Trophoblast cell (in vitro differentiated cells and primary cell): ENCODE measurements around the gene SFI1.
A peak's percentile ranks its signal among the peaks of the same experiment; 100 is the strongest.
"Not testable (repeated sequence)": the region's sequence is repeated elsewhere in the genome, so short reads cannot be mapped to it uniquely, and the experiment has no call there.

Experiments
- DNase-seq, 2 donors: peaks; one replicate each; pipeline ENCODE4 v3.0.0-alpha.2; 2016
- H2AFZ ChIP-seq: 2 replicates; pipeline ENCODE4 v1.6.1; 2013; ENCODE audit warnings: low read length, moderate library complexity, mild to moderate bottlenecking; ENCODE audit not compliant: insufficient read depth, poor library complexity
- H2AK5ac ChIP-seq: 2 replicates; pipeline ENCODE4 v1.6.1; 2013; ENCODE audit warnings: mild to moderate bottlenecking, low read length
- H2BK120ac ChIP-seq: 2 replicates; pipeline ENCODE4 v1.6.1; 2013; ENCODE audit warnings: low read length, mild to moderate bottlenecking, moderate library complexity; ENCODE audit not compliant: insufficient read depth, poor library complexity
- H2BK12ac ChIP-seq: 2 replicates; pipeline ENCODE4 v1.6.1; 2013; ENCODE audit warnings: mild to moderate bottlenecking, low read length, moderate library complexity
- H2BK5ac ChIP-seq: 2 replicates; pipeline ENCODE4 v1.6.1; 2013; ENCODE audit warnings: low read length, low read depth, moderate library complexity, mild to moderate bottlenecking; ENCODE audit not compliant: poor library complexity
- H3K14ac ChIP-seq: 2 replicates; pipeline ENCODE4 v1.6.1; 2013; ENCODE audit warnings: mild to moderate bottlenecking, low read length
- H3K18ac ChIP-seq: 2 replicates; pipeline ENCODE4 v1.6.1; 2013; ENCODE audit warnings: mild to moderate bottlenecking, low read length
- H3K23ac ChIP-seq: 2 replicates; pipeline ENCODE4 v1.6.1; 2013; ENCODE audit warnings: low read length
- H3K27ac ChIP-seq: 2 replicates; pipeline ENCODE4 v1.5.1; 2013; ENCODE audit warnings: low read depth, mild to moderate bottlenecking, inconsistent platforms, low read length, moderate library complexity
- H3K27me3 ChIP-seq: 2 replicates; pipeline ENCODE4 v1.6.1; 2013; ENCODE audit warnings: inconsistent platforms, mild to moderate bottlenecking, low read length, moderate library complexity; ENCODE audit not compliant: insufficient read depth
- H3K36me3 ChIP-seq, 2 experiments: 1 replicate in 1 of 2; 2 replicates in 1 of 2; pipeline ENCODE4 v1.6.1; 2013; ENCODE audit warnings: low read length in 2 of 2, mild to moderate bottlenecking in 2 of 2, moderate library complexity in 1 of 2; ENCODE audit not compliant: insufficient read depth in 2 of 2, control insufficient read depth in 1 of 2
- H3K4ac ChIP-seq: 2 replicates; pipeline ENCODE4 v1.6.1; 2013; ENCODE audit warnings: low read depth, mild to moderate bottlenecking, low read length, moderate library complexity
- H3K4me1 ChIP-seq, 2 experiments: 1 replicate in 1 of 2; 2 replicates in 1 of 2; pipeline ENCODE4 v1.6.1; 2013; ENCODE audit warnings: low read length in 2 of 2, mild to moderate bottlenecking in 2 of 2, moderate library complexity in 1 of 2; ENCODE audit not compliant: insufficient read depth in 2 of 2, control insufficient read depth in 1 of 2
- H3K4me2 ChIP-seq: 2 replicates; pipeline ENCODE4 v1.6.1; 2013; ENCODE audit warnings: inconsistent platforms, mild to moderate bottlenecking, low read length, moderate library complexity
- H3K4me3 ChIP-seq: 2 replicates; pipeline ENCODE4 v1.5.1; 2013; ENCODE audit warnings: mild to moderate bottlenecking, low read depth, low read length, inconsistent platforms
- H3K79me1 ChIP-seq: one replicate; pipeline ENCODE4 v1.6.1; 2013; ENCODE audit warnings: low read length
- H3K79me2 ChIP-seq: 2 replicates; pipeline ENCODE4 v1.6.1; 2013; ENCODE audit warnings: low read length, mild to moderate bottlenecking; ENCODE audit not compliant: control insufficient read depth, insufficient read depth, poor library complexity
- H3K9ac ChIP-seq: 2 replicates; pipeline ENCODE4 v1.6.1; 2013; ENCODE audit warnings: mild to moderate bottlenecking, low read length
- H3K9me3 ChIP-seq: 2 replicates; pipeline ENCODE4 v1.6.1; 2013; ENCODE audit warnings: low read depth, mild to moderate bottlenecking, control low read depth, inconsistent platforms, low read length; ENCODE audit not compliant: insufficient read depth
- H4K12ac ChIP-seq: 2 replicates; pipeline ENCODE4 v1.6.1; 2013; ENCODE audit warnings: low read depth, mild to moderate bottlenecking, low read length, moderate library complexity
- H4K8ac ChIP-seq: 2 replicates; pipeline ENCODE4 v1.6.1; 2013; ENCODE audit warnings: low read depth, mild to moderate bottlenecking, low read length, moderate library complexity
- H4K91ac ChIP-seq: one replicate; pipeline ENCODE4 v1.6.1; 2013; ENCODE audit warnings: low read depth, mild to moderate bottlenecking, low read length, moderate library complexity
- WGBS: extraction: QIAGEN DNeasy Blood & Tissue Kit; methylation state at CpG from one replicate; pipeline ENCODE4 v1.1.7; 2013; ENCODE audit warnings: missing lambda C conversion rate; ENCODE audit not compliant: insufficient read length, insufficient coverage; ENCODE audit errors: extremely low coverage; 5-methylcytosine and 5-hydroxymethylcytosine counted together

The SFI1 gene

DNA sequence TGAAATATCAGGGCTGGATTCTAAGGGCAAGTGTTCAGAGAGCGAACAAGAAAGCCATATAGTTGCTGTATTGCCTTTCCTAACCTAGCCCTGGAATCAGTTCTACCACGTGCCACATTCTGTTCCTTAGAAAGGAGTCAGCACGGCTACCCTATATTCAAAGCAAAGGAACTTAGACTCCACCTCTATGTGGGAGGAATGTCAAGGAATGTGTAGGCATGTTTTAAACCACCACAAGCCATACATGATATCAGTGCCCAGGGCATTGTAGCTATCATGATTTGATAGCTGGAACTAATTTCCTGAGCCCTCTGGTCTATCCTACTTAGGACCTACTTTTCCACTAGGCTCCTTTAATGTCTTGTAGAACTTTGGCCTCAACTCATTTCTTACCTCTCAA, 4.2 kb upstream of the SFI1 start:
- Histone ChIP-seq H2AK5ac (no peak overlapping the region), H3K9me3 (no peaks in the 10 kb centered on the region), H3K27me3 (no peaks in the 10 kb centered on the region), H3K4me3 (no peak overlapping the region), H4K8ac (no peak overlapping the region), H3K27ac (no peak overlapping the region), H4K12ac (no peak overlapping the region), H3K36me3 (peaks cover 4 to 5% of the 10 kb centered on the region in 2 experiments), H4K91ac (no peak overlapping the region), H2AFZ (no peak overlapping the region), H3K79me1 (peaks cover 14% of the 10 kb centered on the region), H3K4me2 (no peak overlapping the region), H3K18ac (no peak overlapping the region), H3K79me2 (peaks cover 10% of the 10 kb centered on the region), H2BK12ac (no peak overlapping the region), H2BK5ac (no peak overlapping the region), H3K14ac (no peak overlapping the region), H2BK120ac (no peak overlapping the region), H3K23ac (no peak overlapping the region), H3K4ac (no peak overlapping the region), H3K4me1 (peaks cover 3 to 8% of the 10 kb centered on the region in 2 experiments), H3K9ac (no peak overlapping the region)
- no CpG with 5 or more reads among the region's 3 CpGs for WGBS
- peak; percentile 39 to 75 for DNase-seq

DNA sequence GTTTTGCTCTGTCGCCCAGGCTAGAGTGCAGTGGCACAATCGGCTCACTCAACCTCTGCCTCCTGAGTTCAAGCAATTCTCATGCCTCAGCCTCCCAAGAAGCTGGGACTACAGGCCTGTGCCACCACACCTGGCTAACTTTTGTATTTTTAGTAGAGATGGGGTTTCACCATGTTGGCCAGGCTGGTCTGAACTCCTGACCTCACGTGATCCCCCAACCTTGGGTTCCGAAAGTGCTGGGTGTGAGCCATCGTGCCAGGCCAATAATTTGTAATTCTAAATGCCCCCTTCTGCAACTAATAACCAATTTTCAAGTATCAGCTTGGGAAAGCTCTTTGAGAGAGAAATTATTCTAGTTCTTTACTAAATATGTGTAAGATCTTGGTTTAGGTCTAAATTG, 3.0 kb upstream of the SFI1 start:
- H2AK5ac ChIP-seq, H2BK120ac ChIP-seq, H4K8ac ChIP-seq, H3K18ac ChIP-seq, H3K4me1 ChIP-seq, H4K12ac ChIP-seq, H3K27me3 ChIP-seq, H2BK5ac ChIP-seq, H3K4me3 ChIP-seq, H3K9me3 ChIP-seq, DNase-seq, H3K36me3 ChIP-seq, H3K14ac ChIP-seq, H4K91ac ChIP-seq, H3K4me2 ChIP-seq, H2BK12ac ChIP-seq, H3K9ac ChIP-seq, H3K27ac ChIP-seq, H3K4ac ChIP-seq, H3K23ac ChIP-seq, H2AFZ ChIP-seq: not testable (repeated sequence)
- no CpG with 5 or more reads among the region's 5 CpGs for WGBS
- Histone ChIP-seq H3K79me2 (peaks cover 10% of the 10 kb centered on the region), H3K79me1 (peaks cover 14% of the 10 kb centered on the region)

- no CpG with 5 or more reads among the region's 15 CpGs for WGBS
- Histone ChIP-seq H3K9me3 (no peaks in the 10 kb centered on the region), H3K4me1 (peaks cover 3 to 6% of the 10 kb centered on the region in 2 experiments), H3K27me3 (no peaks in the 10 kb centered on the region), H4K91ac (no peak overlapping the region), H3K18ac (no peak overlapping the region), H3K79me1 (peaks cover 2% of the 10 kb centered on the region), H2AK5ac (no peak overlapping the region), H3K23ac (no peak overlapping the region), H3K9ac (no peak overlapping the region), H2BK5ac (no peak overlapping the region), H2BK120ac (no peak overlapping the region), H3K14ac (no peak overlapping the region), H4K12ac (no peak overlapping the region), H3K4me3 (no peak overlapping the region), H4K8ac (no peak overlapping the region), H3K79me2 (no peaks in the 10 kb centered on the region), H2AFZ (no peak overlapping the region), H3K4ac (no peak overlapping the region), H3K27ac (no peak overlapping the region), H3K36me3 (no peaks in the 10 kb centered on the region), H3K4me2 (no peak overlapping the region), H2BK12ac (no peak overlapping the region)
- DNase-seq: no peak
Observed at GRCh38 chr22:31495343-31495742, 993 bp upstream of the SFI1 start.

DNA sequence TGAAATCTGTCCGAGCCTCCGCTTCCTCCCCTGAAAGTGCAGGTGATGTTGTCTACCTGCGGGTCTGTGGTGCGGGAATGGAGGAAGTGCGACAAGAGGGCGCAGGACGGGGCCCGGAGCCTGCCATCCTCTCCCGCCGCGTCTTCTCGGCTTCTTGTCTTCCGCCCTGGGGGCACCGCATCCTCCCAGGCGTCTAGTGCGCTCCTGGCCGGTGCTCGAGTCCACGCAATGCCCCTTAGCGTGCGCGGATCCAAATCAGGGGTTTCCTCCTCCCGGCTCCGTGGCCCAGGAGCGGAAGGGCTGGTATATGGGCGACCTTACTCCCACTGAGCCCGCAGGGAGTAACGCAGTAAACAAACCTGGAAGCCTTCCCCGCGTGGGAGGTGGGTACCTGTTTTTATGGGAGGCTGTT, 405 bp downstream of the SFI1 start:
- no peak overlapping the region for H2BK5ac ChIP-seq
- peak; percentile 18 to 57 for DNase-seq
- H3K36me3 ChIP-seq: no peaks in the 10 kb centered on the region
- no peak overlapping the region for H2BK120ac ChIP-seq
- peak overlapping the region; percentile 75 for H3K4me3 ChIP-seq
- H3K27ac ChIP-seq: no peak overlapping the region
- peak overlapping the region; percentile 18 for H2AK5ac ChIP-seq
- no peaks in the 10 kb centered on the region for H3K79me2 ChIP-seq
- H2BK12ac ChIP-seq: no peak overlapping the region
- peaks cover 0 to 2% of the 10 kb centered on the region in 2 experiments for H3K4me1 ChIP-seq
- peak overlapping the region; percentile 70 for H4K8ac ChIP-seq
- H4K91ac ChIP-seq: peak overlapping the region; percentile 8
- peak overlapping the region; percentile 40 for H4K12ac ChIP-seq
- H3K4me2 ChIP-seq: peak overlapping the region; percentile 88
- no CpG with 5 or more reads among the region's 30 CpGs for WGBS
- peaks cover 2% of the 10 kb centered on the region for H3K79me1 ChIP-seq
- H3K18ac ChIP-seq: peak overlapping the region; percentile 27
- H3K9me3 ChIP-seq: no peaks in the 10 kb centered on the region
- peak overlapping the region; percentile 12 for H3K14ac ChIP-seq
- H3K4ac ChIP-seq: no peak overlapping the region
- peak overlapping the region; percentile 14 for H3K9ac ChIP-seq
- peak overlapping the region; percentile 75 for H2AFZ ChIP-seq
- H3K27me3 ChIP-seq: no peaks in the 10 kb centered on the region
- H3K23ac ChIP-seq: no peak overlapping the region
